ENCODE measurements around the gene CTCFL.

CTCFL gene

DNA sequence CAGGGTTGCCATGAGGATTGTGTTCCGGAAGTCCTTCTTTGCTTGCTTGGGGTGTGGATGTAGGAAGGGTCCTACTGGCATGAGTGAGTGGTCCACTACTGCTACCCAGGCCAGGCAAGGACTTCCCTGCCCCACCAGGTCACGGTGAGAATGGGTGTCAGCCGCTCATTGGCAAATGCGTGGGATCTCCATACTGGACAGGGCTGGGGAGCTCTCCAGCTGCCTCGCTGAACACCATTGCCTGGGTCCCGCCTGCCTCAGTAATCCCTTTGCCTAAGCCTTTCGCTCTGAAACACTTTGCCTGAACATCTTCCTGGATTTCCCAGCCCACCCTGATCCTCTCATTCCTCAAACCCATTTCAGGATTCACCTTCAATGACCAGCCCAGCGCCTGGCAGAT lies 59.5 kb downstream of the CTCFL start:
- H3K4me3 ChIP-seq (ENCODE audit: low read length), result no peak overlapping the region
- DNase-seq (ENCODE audit: low read depth), result no peak
- TF ChIP-seq, protein P1, sequence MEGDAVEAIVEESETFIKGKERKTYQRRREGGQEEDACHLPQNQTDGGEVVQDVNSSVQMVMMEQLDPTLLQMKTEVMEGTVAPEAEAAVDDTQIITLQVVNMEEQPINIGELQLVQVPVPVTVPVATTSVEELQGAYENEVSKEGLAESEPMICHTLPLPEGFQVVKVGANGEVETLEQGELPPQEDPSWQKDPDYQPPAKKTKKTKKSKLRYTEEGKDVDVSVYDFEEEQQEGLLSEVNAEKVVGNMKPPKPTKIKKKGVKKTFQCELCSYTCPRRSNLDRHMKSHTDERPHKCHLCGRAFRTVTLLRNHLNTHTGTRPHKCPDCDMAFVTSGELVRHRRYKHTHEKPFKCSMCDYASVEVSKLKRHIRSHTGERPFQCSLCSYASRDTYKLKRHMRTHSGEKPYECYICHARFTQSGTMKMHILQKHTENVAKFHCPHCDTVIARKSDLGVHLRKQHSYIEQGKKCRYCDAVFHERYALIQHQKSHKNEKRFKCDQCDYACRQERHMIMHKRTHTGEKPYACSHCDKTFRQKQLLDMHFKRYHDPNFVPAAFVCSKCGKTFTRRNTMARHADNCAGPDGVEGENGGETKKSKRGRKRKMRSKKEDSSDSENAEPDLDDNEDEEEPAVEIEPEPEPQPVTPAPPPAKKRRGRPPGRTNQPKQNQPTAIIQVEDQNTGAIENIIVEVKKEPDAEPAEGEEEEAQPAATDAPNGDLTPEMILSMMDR (IDR thresholded peaks at IDR 0.05; ENCODE audit: insufficient read depth, low read depth, low read length, missing control alignments), result no peak

DNA sequence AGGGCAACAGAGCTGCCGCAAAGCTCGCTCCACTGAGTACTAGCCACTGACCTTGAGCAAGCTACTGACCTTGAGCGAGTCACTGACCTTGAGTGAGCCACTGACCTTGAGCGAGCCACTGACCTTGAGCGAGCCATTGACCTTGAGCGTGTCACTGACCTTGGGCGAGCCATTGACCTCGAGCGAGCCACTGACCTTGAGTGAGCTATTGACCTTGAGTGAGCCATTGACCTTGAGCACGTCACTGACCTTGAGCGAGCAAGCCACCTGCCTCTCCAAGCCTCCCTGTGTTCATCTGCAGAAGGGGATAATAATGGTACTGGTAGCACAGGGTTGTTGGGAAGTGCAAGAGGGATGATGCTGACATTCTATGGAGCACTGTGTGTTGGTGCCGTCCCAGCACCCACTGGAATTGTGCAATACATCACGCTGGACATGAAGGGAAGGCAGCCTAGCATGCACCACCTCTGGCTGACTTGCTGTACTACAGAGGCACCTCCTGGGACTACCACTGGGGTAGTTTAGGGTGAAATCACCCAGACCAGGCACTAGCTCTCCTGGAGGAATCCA lies 60.2 kb downstream of the CTCFL start:
- peak; percentile 46 for DNase-seq (ENCODE audit: low read depth)
- H3K4me3 ChIP-seq (ENCODE audit: low read length), result no peak overlapping the region
- TF ChIP-seq, protein P1 (IDR thresholded peaks at IDR 0.05; ENCODE audit: insufficient read depth, low read depth, low read length, missing control alignments), result peak; percentile 46

DNA sequence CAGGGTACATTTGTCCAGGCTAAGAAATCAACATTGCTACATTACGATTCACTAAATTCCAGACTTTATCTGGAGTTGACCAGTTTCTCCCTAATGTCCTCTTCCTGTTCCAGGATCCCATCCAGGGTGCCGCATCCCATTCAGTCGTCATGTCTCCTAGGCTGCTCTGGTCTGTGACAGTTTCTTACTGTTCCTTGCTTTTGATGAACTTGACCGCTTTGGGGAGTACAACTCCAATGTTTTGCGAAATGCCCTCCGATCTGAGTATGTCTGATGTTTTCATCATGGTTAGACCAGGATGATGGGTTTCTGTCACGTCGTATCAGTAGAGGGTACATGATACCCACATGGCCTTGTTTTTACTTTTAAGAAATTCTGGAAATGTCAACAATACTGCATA lies 62.2 kb downstream of the CTCFL start:
- DNase-seq (ENCODE audit: low read depth), result no peak
- no peak overlapping the region for H3K4me3 ChIP-seq (ENCODE audit: low read length)
- TF ChIP-seq, protein P1 (IDR thresholded peaks at IDR 0.05; ENCODE audit: insufficient read depth, low read depth, low read length, missing control alignments), result no peak

DNA sequence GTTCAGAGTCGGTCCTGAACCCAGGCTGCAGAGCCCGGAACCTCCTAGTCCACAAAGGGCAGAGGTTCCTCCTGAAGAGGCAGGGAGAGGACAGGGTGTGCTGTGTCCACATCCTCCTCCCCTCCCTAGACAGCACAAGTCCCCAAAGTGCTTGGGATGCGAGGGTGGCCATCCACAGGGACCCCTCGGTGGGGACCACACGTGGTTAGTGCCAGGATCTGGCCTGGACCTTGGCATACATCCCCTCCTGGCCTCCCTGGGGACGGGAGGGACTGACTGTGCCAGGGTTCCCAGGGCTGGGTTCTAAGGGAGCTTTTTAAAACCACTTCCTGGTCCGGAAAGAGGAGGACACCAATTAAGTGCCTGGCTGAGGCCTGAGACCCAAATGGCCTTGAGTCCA lies 63.2 kb downstream of the CTCFL start:
- TF ChIP-seq, protein P1 (IDR thresholded peaks at IDR 0.05; ENCODE audit: insufficient read depth, low read depth, low read length, missing control alignments), result no peak
- H3K4me3 ChIP-seq (ENCODE audit: low read length), result no peak overlapping the region
- DNase-seq (ENCODE audit: low read depth), result no peak

DNA sequence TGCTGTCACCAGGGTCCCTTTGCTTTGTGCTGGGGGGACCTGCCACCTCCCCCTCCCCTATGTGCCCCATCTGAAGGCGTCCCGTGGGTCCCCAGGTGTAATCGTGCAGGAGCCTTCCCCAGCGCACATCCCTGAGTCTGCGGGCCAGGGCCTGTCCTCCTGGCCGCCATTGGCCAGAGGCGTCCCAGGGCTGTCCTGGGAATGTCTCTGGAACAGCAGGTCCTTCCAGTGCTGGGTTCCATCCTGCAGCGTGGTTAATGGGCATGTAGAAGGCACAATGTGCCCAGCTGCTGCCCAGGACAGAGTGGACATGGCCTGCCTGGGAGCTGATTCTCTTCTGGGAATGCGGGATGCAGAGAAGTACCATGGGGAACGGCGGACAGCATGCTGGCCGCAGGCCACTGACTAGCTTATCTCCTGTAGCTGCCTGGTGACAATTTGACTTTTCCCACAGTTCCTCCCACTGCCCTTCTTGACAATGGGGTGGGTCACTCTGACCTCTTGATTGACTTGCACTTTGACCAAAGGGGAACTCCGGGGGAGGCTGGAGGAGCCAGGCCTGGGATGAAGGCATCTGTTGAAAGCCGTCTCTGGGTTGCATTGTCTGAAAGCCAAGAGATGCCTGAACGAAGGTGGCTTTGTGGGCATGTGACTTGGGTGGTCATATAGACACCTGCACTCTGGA lies 64.0 kb downstream of the CTCFL start:
- TF ChIP-seq, protein P1 (IDR thresholded peaks at IDR 0.05; ENCODE audit: insufficient read depth, low read depth, low read length, missing control alignments), result no peak
- no peak overlapping the region for H3K4me3 ChIP-seq (ENCODE audit: low read length)
- DNase-seq (ENCODE audit: low read depth), result no peak

DNA sequence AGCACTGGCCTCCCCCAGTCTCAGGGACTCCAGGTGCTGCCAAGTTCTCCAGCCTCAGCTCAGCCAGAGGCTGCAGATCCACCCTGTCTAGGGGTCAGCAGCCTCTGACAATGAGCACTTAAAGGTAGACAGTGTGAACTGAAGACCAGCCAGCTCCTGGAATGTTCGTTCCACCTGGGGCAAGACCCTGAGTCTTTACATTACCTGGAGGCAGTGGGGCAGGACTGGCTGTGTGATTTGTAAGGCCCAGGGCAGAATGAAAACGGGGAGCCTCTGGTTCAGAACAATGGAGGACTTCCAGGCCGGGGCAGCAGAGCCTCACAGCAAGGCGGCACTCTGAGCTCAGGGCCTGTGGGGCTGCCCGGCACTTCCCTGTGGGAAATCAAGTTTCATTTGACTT lies 65.0 kb downstream of the CTCFL start:
- H3K4me3 ChIP-seq (ENCODE audit: low read length), result no peak overlapping the region
- TF ChIP-seq, protein P1 (IDR thresholded peaks at IDR 0.05; ENCODE audit: insufficient read depth, low read depth, low read length, missing control alignments), result no peak
- no peak for DNase-seq (ENCODE audit: low read depth)

DNA sequence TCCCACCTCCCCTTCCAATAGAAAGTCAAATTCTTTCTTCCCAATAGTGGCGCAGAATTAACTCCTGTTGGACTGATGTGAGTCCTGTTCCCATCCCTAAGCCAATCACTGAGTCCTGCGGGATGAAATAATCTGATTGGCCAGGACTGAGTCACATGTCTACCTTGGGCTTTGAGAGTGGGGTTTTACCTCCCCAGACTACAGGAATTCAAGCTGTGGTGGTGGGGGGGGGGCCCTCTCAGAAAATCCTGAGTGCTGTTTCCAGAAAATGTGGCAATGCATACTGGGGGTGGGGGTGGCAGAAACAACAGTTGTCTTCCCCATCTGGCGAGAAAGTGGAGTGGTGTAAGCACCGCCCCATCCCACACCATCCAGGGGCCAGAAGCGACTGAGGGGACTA lies 65.7 kb downstream of the CTCFL start:
- TF ChIP-seq, protein P1 (IDR thresholded peaks at IDR 0.05; ENCODE audit: insufficient read depth, low read depth, low read length, missing control alignments), result no peak
- no peak for DNase-seq (ENCODE audit: low read depth)
- H3K4me3 ChIP-seq (ENCODE audit: low read length), result no peak overlapping the region
